SU-DHL-6 (cell line): ENCODE measurements around the gene KDM4B.

Experiments used
- H2AFZ ChIP-seq: fragments of 200-600 bp; sonication (generic); 2 replicates; pipeline ENCODE4 v1.6.1; 2014; ENCODE audit warnings: low read depth, mild to moderate bottlenecking, moderate library complexity, mixed read lengths, antibody characterized with exemption, low read length; ENCODE audit not compliant: severe bottlenecking
- H3F3A ChIP-seq: fragments of 200-600 bp; shearing (Covaris generic); 2 replicates; pipeline ENCODE4 v1.6.0; 2016; ENCODE audit warnings: antibody characterized with exemption, mild to moderate bottlenecking; ENCODE audit not compliant: insufficient read depth
- H3K27ac ChIP-seq: fragments of 200-600 bp; sonication (generic); 2 replicates; pipeline ENCODE4 v1.5.1; 2016; ENCODE audit warnings: low read depth, mild to moderate bottlenecking, low read length, moderate library complexity, mixed read lengths
- H3K27me3 ChIP-seq: fragments of 200-600 bp; sonication (generic), shearing (Covaris generic); 2 replicates; pipeline ENCODE4 v1.6.0; 2014; ENCODE audit warnings: mild to moderate bottlenecking, low read length
- H3K36me3 ChIP-seq: fragments of 200-600 bp; sonication (generic); 2 replicates; pipeline ENCODE4 v1.6.1; 2014; ENCODE audit warnings: mild to moderate bottlenecking, low read length, mixed read lengths
- H3K4me2 ChIP-seq: fragments of 300-600, 200-600 bp; shearing (Covaris generic), sonication (generic); 2 replicates; pipeline ENCODE4 v1.6.0; 2014; ENCODE audit warnings: low read length, low read depth, mild to moderate bottlenecking; ENCODE audit not compliant: poor library complexity, severe bottlenecking
- H3K4me3 ChIP-seq: fragments of 200-600 bp; sonication (generic); 2 replicates; pipeline ENCODE4 v1.5.1; 2014; ENCODE audit warnings: antibody characterized with exemption, low read length, mild to moderate bottlenecking, mixed read lengths; ENCODE audit not compliant: insufficient read depth, poor library complexity, severe bottlenecking
- H3K79me2 ChIP-seq: fragments of 200-600 bp; sonication (generic); 2 replicates; pipeline ENCODE4 v1.6.1; 2014; ENCODE audit warnings: mild to moderate bottlenecking, low read length, moderate library complexity; ENCODE audit not compliant: insufficient read depth
- H3K9ac ChIP-seq: fragments of 200-600 bp; sonication (generic); 2 replicates; pipeline ENCODE4 v1.7.0; 2014; ENCODE audit warnings: mild to moderate bottlenecking, low read length
- H3K9me2 ChIP-seq: fragments of 200-600 bp; sonication (generic); replicated peaks from 2 replicates; pipeline ENCODE4 v1.6.1; 2014; ENCODE audit warnings: low read length; ENCODE audit not compliant: insufficient read depth
- H3K9me3 ChIP-seq: fragments of 200-600 bp; sonication (generic); 2 replicates; pipeline ENCODE4 v1.6.1; 2014; ENCODE audit warnings: low read length, mixed read lengths; ENCODE audit not compliant: insufficient read depth
- H4K20me1 ChIP-seq: fragments of 200-600 bp; sonication (generic); 2 replicates; pipeline ENCODE4 v1.6.1; 2014; ENCODE audit warnings: low read depth, mild to moderate bottlenecking, antibody characterized with exemption, low read length, moderate library complexity, mixed read lengths
- CTCF ChIP-seq: fragments of 200-600 bp; sonication (generic); IDR thresholded peaks from one replicate; pipeline ENCODE4 v1.5.1; 2017; ENCODE audit warnings: antibody characterized with exemption, mild to moderate bottlenecking, low read length, moderate library complexity; ENCODE audit not compliant: insufficient read depth, poor library complexity, severe bottlenecking
- EZH2phosphoT487 ChIP-seq: fragments of 200-600 bp; sonication (generic), shearing (Covaris generic); conservative IDR thresholded peaks from 2 replicates; pipeline ENCODE4 v1.6.1; 2018; ENCODE audit warnings: mild to moderate bottlenecking, antibody characterized with exemption, low read length, moderate library complexity, mixed read lengths

Gene KDM4B

GRCh38 chr19:5117421-5117820 is 148.5 kb downstream of the KDM4B start:
- no peaks in the 10 kb centered on the region for H3K36me3 ChIP-seq
- no peak overlapping the region for H3K9ac ChIP-seq

GRCh38 chr19:5118026-5118425 is 149.1 kb downstream of the KDM4B start:
- Histone ChIP-seq H3K9ac (no peak overlapping the region), H2AFZ (no peak overlapping the region), H3K4me3 (no peak overlapping the region), H3K36me3 (no peaks in the 10 kb centered on the region), H3K27me3 (no peaks in the 10 kb centered on the region), H3K9me3 (no peaks in the 10 kb centered on the region), H3K4me2 (no peak overlapping the region), H3K27ac (no peak overlapping the region), H4K20me1 (no peaks in the 10 kb centered on the region), H3F3A (no peaks in the 10 kb centered on the region), H3K9me2 (no peaks in the 10 kb centered on the region), H3K79me2 (no peaks in the 10 kb centered on the region)
- TF ChIP-seq CTCF (no peak), EZH2phosphoT487 (no peak)

More at GRCh38 chr19:5117421-5117820, 148.5 kb downstream of the KDM4B start:
- H2AFZ ChIP-seq: no peak overlapping the region
- H3K27me3 ChIP-seq: no peaks in the 10 kb centered on the region
- no peak overlapping the region for H3K27ac ChIP-seq
- no peaks in the 10 kb centered on the region for H3K79me2 ChIP-seq
- no peak overlapping the region for H3K4me2 ChIP-seq
- H3K9me3 ChIP-seq: no peaks in the 10 kb centered on the region
- H3F3A ChIP-seq: no peaks in the 10 kb centered on the region
- H4K20me1 ChIP-seq: no peaks in the 10 kb centered on the region
- no peak overlapping the region for H3K4me3 ChIP-seq
- no peaks in the 10 kb centered on the region for H3K9me2 ChIP-seq
- no peak for TF ChIP-seq CTCF
- TF ChIP-seq EZH2phosphoT487: no peak

GRCh38 chr19:5119297-5119998 is 150.5 kb downstream of the KDM4B start:
- TF ChIP-seq CTCF (no peak), EZH2phosphoT487 (no peak)
- no peak overlapping the region for H3K9ac ChIP-seq
- H3K36me3 ChIP-seq: no peaks in the 10 kb centered on the region

More at GRCh38 chr19:5119297-5119998, 150.5 kb downstream of the KDM4B start:
- Histone ChIP-seq H4K20me1 (no peaks in the 10 kb centered on the region), H3K27ac (no peak overlapping the region), H2AFZ (no peak overlapping the region), H3K4me3 (no peak overlapping the region), H3K9me2 (no peaks in the 10 kb centered on the region), H3K27me3 (no peaks in the 10 kb centered on the region), H3K9me3 (no peaks in the 10 kb centered on the region), H3K4me2 (no peak overlapping the region), H3K79me2 (no peaks in the 10 kb centered on the region), H3F3A (no peaks in the 10 kb centered on the region)
